ENCODE data around the gene SMAD5.

GRCh38 chr5:136213919-136214493, 81.4 kb downstream of the SMAD5 start:
- no peak for TF ChIP-seq CTCF (IDR thresholded peaks at IDR 0.05)
- TF ChIP-seq POLR2A (IDR thresholded peaks at IDR 0.05) = no peak

Data from gastroesophageal sphincter (tissue), 3 donors.